Panc1 (cell line): Measurements from ENCODE around the gene KLF18.

ENCODE experiments used
- POLR2AphosphoS5 ChIP-seq: IDR thresholded peaks from 2 replicates; pipeline ENCODE4 v1.6.1; 2012; ENCODE audit warnings: mild to moderate bottlenecking, low read depth, low read length, moderate library complexity
- REST ChIP-seq, 2 experiments: IDR thresholded peaks; 2 replicates each; pipeline ENCODE4 v1.6.1; 2011 to 2012; ENCODE audit warnings: low read depth in 2 of 2, control low read depth in 1 of 2, low read length in 1 of 2, mild to moderate bottlenecking in 1 of 2, moderate library complexity in 1 of 2; ENCODE audit not compliant: insufficient read depth in 1 of 2
- SIN3A ChIP-seq: IDR thresholded peaks from 2 replicates; pipeline ENCODE4 v1.6.1; 2012; ENCODE audit warnings: low read depth, mild to moderate bottlenecking, low read length, moderate library complexity, borderline replicate concordance; ENCODE audit not compliant: insufficient read depth
- TCF7L2 ChIP-seq: IDR thresholded peaks from 2 replicates; pipeline ENCODE4 v1.6.1; 2011; ENCODE audit warnings: mild to moderate bottlenecking, low read depth, low read length, inconsistent platforms
- TF ChIP-seq, protein P1 (sequence below): fragments of 450-650 bp; IDR thresholded peaks from 2 replicates; pipeline ENCODE4 v1.5.1; 2017; ENCODE audit warnings: mild to moderate bottlenecking

GRCh38 chr1:44151332-44151731, 9.9 kb upstream of the KLF18 start:
- TF ChIP-seq, protein P1, sequence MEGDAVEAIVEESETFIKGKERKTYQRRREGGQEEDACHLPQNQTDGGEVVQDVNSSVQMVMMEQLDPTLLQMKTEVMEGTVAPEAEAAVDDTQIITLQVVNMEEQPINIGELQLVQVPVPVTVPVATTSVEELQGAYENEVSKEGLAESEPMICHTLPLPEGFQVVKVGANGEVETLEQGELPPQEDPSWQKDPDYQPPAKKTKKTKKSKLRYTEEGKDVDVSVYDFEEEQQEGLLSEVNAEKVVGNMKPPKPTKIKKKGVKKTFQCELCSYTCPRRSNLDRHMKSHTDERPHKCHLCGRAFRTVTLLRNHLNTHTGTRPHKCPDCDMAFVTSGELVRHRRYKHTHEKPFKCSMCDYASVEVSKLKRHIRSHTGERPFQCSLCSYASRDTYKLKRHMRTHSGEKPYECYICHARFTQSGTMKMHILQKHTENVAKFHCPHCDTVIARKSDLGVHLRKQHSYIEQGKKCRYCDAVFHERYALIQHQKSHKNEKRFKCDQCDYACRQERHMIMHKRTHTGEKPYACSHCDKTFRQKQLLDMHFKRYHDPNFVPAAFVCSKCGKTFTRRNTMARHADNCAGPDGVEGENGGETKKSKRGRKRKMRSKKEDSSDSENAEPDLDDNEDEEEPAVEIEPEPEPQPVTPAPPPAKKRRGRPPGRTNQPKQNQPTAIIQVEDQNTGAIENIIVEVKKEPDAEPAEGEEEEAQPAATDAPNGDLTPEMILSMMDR, result no peak
- no peak for TF ChIP-seq REST (IDR thresholded peaks at IDR 0.05; ENCODE audit: insufficient read depth in 1 of 2, low read depth in 2 of 2, low read length in 1 of 2)
- no peak for TF ChIP-seq SIN3A
- no peak for TF ChIP-seq POLR2AphosphoS5
- no peak for TF ChIP-seq TCF7L2
